Frontal cortex (tissue), 4 donors: ENCODE measurements around the gene LRRC4C. TPM values are rescaled to one million over a fixed set of nuclear protein-coding genes. Genes with fewer than 3 reads are reported as not detected.

Source experiments
- DNase-seq, 2 donors: peaks; one replicate each; pipeline ENCODE4 v3.0.0; 2012; ENCODE audit warnings: low spot score in 2 of 2
- FAIRE-seq: peaks from 2 replicates; lab custom pipeline; 2012; peaks lifted over from hg19 to GRCh38; lab: Jason Lieb, UNC
- total RNA-seq: library from RNA; depleted of rRNA; stranded (reverse); fragments of >200 nt; gene quantifications from one replicate; pipeline ENCODE4 v1.2.3, GENCODE V29; 2014
- donor health status: control.
- donor health status: control.
- donor health status: control.

The LRRC4C gene
- total RNA-seq, 1 donor from 2014 or later = 90.5 TPM

DNA sequence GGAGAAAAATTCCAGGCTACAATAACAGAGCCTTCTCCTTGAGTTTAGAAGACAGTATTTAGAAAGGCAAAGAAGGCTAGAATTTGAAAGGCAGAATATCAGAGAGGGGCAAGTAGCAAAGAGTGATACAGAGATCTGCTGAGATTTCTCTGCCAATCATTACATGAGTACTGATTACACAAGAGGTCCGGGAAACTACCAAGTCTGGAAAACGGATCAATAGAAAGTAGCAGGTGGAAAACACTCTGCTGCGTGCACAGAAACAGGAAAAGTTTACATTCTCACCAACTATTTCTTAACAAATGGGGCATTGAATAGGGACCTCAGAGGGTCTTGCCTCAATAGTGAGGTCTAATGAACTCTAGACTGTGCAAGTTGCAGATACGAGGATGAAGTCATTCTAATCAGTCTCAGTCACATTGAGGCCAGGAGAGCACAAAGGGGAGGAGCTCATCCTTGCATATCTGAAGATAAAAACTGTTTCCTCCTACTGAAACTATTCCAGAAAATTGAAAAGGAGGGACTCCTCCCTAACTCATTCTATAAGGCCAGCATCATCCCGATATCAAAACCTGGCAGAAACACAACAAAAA lies 1099.2 kb downstream of the LRRC4C start:
- no peak for DNase-seq
- no peak for FAIRE-seq

DNA sequence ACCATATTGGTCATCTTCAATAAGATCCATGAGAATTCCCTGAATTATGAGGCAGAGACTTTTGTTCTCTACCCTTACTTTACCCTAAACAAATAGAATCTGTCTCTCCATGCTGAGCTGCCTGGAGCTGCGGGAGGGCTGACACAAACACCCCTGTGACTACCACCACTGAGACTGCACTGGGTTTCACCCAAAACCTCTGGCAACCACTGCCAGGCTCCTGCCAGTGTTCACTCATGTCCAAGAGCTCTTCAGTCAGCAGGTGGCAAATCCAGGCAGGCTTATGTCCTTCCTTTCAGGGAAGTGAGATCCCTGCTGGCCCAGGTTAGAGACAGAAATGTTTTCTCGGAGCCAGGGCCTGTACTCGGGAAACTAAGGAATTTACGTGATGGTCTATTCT lies 1105.3 kb downstream of the LRRC4C start:
- FAIRE-seq (no peak), DNase-seq (no peak)

DNA sequence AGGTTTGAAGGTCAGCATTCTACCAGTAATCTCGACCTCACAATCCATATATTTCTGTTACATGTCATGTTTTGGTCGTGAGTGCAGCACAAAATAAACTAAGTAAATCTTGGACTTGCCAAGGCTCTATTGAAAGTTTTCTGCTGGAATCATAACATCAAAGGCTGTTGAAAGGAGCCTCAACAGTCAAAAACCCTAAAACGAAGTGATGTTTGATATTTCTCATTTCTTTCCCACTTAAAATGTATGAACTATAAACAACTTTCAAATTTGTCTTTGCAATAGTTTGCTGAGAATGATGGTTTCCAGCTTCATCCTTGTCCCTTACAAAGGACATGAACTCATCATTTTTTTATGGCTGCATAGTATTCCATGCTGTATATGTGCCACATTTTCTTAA lies 1118.5 kb downstream of the LRRC4C start:
- FAIRE-seq = no peak
- no peak for DNase-seq

DNA sequence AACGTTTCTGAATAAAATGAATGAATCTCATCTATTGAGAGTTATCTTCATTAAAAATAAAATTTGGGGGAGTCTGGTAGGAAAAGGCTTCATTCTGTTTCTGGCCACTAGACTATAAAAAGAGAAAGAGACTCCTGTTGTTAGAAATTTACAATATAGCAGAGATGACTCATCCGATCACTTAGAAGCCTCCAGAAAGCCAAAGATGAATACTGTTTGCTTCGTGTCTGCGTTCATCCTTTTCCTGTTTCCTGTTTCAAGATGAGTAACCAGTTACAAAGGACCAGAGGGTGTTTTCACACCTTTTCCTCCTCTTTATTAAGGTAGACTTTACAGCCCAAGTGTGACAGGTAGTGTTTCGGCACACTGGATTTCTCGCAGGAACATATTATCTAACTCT lies 1120.7 kb downstream of the LRRC4C start:
- DNase-seq = no peak

DNA sequence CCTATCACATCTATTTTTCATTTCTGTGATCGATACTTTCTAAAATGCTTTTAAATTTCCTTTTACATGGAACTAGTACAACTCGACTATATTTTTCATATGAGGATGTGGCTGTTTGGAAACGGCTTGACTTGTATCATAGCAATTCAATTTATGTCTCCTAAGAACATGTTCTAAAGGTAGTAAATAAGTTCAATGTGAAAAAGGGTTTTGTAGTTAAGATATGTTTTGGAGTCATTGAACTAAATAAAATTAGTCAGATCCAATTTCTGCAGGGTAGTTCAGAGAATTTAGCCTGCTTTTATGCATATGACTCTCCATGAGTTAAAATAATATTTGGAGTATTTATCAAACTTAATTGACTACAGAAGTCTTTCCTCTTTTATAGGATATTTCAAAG lies 1121.4 kb downstream of the LRRC4C start:
- FAIRE-seq (no peak), DNase-seq (no peak)

More for the DNA sequence above, 1120.7 kb downstream of the LRRC4C start:
- FAIRE-seq = no peak

DNA sequence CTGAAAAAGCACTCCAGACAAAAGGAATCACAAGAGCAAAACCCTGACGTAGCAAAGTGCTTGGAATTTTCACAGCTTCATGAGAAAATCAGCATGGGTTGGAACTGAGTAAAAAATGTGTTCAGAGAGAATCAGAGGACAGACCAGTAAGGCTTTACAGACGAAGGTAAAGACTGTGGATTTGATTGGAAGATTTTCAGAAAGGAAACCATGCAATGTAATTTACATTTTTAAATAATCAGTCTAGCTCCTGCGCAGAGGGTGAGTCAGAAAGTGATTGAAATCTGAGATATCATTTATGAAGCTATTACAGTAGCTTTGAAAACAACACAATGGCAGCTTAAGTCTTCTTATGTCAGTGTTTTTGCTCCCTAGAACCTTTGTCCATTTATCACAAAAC lies 1122.3 kb downstream of the LRRC4C start:
- no peak for DNase-seq
- FAIRE-seq = no peak

DNA sequence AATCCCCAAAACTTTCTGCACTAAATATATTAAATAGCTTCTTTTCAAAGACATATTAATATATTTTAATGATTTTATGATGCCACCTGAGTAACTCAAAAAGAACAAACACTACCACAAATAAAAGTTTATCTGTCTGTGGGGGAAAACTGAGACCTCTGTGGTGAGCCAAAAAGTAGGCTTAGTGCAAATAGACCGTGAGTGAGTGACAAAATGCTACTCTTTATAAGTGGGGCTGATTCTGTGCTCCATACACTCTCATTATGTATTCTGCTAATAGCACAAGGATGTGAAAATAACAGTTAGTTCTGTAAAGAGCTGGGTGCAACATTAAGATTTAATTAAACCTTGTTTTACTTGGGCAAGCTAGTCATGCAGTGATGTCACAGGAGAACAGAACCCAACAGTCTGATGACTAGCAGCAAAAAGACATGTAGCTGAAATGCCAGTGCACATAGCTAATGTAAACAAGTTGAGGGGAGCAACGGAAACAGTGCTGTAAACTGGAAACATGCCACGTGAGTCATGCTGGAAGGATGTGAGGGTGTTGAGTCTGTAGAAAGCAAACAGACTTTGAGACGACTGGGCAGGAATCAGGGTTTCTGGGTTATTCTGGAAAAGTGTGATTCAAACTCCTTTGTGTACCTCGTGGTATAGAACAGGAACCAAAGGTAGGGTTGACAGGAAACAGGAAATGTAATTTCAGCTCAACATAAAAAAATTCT lies 1130.4 kb downstream of the LRRC4C start:
- FAIRE-seq = no peak
- DNase-seq = peak in 1 of 2 donors; percentile 16

DNA sequence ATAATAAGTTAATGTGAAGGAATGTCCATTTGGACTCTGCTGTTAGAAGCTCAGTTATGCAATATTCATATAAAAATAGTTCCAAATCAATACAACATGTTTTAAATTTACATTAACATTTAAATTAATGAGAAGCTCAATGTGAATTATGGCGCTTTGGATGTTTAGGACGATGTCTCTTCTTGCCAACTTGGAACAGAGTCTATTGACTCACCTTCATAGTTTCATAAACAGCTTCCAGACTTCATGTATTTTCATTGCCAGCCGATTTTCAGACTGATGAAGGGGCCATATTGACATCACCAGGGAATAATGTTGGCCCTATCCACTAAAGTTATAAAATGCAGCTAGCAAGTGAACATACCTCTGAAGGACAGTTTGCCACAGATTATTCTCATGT lies 1136.2 kb downstream of the LRRC4C start:
- FAIRE-seq (no peak), DNase-seq (no peak)

DNA sequence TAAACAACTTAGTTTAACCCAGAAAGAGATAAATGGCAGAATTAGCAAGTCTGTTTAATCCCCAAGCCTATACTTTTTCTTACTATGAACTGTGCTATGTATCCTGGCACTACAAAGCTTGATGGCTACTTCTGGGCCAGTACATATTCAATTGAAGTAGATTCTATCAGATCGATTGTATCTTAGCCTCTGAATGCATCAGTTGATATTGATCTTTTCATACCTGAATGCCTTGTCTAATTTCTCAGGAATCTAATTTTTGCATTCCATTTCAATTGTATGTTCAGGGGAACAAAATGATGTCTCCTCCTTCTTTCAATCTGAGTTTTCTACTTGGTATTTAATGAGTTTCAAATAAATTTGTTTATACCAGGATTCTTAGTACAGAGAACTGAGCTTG lies 1137.9 kb downstream of the LRRC4C start:
- DNase-seq = no peak
- FAIRE-seq = no peak

DNA sequence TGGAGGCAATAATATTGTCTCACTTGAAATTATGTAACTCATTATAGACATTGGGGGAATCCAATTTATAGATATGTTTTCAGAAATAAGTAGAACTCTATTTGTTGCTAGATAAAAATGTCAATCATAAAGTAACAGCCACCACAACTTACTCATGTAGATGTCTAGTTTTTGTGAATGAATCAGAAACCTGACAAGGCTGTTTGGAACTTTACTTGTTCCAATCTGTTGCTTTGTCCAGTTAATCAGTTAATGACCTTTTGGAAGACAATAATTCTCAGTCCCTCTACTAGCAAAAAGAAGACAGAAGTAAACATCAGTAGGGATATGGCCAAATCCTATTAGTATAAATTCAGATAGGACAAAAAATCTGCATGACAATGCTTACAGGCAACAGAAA lies 1143.3 kb downstream of the LRRC4C start:
- no peak for FAIRE-seq

DNA sequence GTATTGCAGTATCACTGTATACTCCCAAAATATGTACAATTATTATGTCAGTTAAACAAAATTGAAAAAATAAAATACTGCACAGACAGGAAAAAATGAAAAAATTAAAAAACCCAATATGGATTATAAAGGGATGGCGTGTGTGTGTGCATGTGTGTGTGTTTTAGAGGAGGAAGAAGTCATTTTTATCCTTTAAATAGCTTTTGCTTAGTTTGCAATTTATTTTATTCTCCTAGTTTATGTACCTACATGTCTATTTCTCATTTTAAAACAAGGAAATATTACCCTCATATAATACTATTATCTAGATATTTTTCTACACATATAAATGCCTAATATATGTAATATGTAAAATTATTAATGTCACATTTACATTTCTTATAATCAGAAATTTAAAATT lies 1144.3 kb downstream of the LRRC4C start:
- DNase-seq = no peak
- FAIRE-seq = peak; percentile 78

More for the DNA sequence above, 1143.3 kb downstream of the LRRC4C start:
- DNase-seq = no peak

DNA sequence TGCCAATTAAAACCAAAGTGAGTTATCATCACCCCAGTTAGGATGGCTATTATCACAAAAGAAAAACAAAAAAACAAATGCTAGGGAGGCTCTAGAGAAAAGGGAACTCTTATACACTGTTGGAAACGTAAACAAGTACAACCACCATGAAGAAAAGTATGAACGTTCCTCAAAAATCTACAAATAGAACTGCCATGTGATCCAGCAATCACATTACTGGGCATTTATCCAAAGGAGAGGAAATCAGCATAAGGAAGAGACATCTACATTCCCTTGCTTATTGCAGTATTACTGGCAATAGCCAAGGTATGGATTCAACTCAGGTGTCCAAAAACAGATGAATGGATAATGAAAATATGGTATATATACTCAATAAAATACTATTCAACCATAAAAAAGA lies 1145.1 kb downstream of the LRRC4C start:
- DNase-seq (no peak), FAIRE-seq (no peak)

DNA sequence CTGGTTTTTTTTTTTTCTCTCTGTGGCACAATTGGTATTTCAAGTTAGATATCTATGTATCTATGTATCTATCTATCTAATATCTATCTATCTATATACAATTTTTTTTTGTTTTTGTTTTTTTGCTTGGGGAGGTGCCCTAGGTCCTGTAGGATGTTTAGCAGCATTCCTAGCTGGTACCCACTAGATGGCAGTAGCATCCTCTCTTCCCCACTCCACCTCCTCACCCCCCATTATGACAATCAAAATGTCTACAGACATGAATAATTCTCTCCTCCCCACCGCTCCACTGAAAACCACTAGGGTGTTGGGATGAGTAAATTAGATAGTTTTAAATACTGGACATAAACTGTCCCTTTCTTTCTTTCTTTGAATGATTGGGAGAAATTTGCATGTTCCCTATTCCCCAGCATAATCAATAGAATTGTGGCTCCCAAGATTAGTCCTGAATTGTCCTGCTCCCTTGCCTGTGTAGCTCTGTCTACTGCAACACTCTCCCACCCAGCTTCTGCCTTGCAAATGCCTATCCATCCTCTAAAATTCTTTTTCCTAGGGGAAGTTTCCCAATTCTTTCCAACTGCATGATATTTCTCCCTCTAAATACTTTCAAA lies 1152.4 kb downstream of the LRRC4C start:
- FAIRE-seq = peak; percentile 23

DNA sequence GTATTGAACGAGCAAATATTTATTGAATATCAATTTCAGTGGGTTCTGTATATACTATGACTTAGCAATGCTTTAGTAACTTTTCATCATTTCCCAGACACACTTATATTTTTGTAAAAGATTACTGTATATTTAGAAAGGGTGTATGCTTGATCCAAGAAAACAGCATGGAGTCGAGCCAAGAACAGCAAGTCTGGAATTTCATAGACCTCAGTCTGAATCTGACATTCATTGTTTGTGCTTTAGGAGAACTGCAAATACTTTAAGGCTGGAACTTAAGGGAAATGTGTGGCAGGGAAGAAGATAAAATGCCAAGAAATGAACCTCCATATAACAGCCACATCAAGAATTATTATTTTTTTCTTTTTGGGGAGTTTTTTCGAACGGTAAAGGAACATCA lies 1156.8 kb downstream of the LRRC4C start:
- no peak for DNase-seq
- FAIRE-seq = no peak

More for the DNA sequence above, 1152.4 kb downstream of the LRRC4C start:
- DNase-seq = peak in 1 of 2 donors; percentile 36

DNA sequence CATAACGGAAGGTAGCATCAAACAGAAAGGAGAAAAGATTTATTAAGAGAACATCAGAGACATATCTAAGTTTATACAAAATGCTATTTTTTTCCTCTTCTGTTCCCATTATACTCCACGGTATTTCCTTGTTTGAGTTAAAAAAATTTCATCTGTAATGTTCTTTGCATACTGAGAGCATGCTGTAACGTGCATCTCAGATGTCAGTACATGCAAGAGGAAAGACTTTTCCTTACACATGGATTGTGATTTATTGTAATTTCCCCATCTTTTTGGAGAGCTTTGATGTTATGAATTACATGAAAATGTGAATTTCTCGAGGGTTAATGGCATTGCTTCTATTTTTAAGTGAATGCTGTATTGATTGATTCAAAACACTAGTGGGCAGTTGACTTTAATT lies 1164.0 kb downstream of the LRRC4C start:
- no peak for FAIRE-seq
- no peak for DNase-seq

DNA sequence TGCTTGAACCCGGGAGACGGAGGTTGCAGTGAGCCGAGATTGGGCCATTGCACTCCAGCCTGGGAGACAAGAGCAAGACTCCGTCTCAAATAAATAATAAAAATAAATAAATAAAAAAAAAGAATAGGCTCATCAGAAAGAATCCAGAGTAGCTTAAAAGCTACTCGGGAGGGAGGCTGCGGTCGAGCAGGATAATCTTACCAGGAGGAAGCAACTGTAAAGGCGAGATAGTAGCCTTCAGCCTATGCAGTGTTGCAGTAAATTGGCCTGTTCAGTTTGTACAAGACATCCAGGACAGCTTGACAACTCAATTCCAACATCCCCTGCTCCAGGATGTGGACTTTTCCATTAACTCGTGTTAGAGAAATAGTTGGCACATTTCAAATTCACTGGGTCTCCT lies 1164.7 kb downstream of the LRRC4C start:
- DNase-seq (no peak), FAIRE-seq (no peak)

DNA sequence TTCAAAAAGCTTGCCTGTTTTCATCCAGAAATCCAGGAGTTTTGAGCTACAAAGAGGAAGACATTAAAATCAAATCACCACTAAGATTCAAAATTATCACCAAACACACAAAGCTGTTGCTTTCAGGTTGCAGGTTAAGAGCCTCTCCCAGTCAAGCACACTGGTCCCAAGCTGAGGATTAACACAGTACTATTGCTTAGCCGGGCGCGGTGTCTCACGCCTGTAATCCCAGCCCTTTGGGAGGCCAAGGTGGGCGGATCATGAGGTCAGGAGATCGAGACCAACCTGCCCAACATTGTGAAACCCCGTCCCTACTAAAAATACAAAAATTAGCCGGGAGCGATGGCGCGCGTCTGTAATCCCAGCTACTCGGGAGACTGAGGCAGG lies 1165.1 kb downstream of the LRRC4C start:
- DNase-seq (no peak), FAIRE-seq (no peak)

DNA sequence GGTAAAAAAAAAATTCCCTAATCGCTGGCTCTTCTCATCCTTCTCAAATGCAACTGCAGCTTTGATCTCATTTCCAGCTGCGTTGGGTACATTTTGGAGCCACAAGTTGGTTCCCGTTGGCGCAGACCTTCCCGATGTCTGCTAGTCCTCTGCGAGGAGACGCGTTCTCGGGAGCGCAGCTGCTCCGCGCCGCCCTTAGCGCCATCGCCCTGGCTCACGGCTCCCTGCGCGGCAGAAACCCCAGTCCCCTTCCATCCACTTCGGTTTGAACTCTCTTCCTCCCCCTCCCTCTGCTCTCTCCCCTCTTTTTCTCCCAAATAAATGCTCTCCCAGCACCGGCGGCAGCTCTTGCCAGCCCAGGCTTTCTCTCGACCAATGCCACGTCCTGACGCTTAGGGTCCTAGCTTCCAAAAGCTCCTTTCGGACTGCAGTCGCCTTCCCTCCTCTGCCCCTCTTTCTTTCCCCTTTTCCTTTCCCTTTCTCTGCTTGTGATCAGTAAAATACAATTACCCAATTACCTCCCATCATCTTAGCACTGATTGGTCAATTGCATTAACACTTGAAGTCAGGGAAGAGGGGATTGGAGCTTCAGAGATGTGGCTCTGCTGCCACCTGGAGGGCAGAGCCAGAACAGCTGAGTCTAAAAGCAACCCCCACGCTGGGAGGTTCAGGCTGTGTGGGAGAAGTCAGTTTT lies 1165.7 kb downstream of the LRRC4C start:
- DNase-seq = peak; percentile 72 to 73
- FAIRE-seq = peak; percentile 95

DNA sequence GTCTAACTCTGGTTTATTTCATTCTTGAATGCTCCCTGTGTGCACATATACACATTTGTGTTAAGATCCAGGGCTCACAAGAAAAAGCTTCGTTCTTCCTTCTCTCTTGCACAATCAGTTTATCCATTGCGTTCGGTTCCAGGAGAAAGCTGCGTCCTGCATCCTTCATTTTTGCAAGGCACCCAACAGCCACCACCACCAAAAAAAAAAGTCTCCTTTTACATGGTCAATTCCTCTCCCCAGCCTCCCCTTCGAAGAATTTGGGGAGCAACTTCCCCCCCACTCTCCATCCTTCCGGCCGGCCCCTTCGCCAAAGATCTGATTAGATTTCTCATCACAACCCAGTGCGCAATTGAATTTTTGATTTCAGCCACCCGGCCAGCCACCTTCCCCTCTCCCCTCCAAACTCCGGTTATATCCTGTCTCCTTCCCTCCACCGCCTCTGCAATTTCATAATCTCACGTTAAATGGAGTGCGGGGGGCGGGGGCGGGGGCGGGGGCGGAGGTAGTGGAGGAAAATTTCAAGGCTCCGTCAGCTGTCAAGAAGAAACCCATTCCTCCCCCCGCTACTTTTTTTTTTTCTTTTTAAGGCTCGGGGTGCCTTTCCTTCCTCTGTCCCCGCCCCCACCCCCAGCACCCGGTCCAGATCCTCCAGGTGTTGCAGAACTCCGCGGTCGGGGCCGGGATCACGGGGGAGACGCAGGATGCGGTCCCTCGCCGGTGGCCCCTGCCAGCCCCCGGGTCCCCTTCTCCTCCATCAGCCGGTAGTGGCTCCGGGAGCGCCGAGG lies 1166.5 kb downstream of the LRRC4C start:
- no peak for FAIRE-seq
- no peak for DNase-seq

DNA sequence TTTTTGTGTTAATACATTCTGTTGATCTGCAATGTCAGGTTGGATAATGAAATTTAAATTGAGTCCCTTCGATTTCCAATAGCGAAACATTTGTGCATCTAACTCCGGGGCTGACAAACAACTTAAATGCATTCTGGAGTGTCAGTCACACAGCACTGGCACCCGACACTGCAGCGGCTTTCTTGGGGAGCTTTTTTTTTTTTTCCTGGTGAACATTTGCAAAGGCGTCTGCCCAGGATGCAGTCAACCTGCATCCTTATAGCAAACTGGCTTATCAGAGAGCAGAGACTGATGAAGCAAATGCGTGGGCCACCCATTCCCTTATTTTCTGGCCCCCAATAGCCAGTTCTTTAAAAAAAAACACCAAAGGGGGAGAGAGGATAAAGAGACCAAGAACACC lies 1167.7 kb downstream of the LRRC4C start:
- DNase-seq (no peak), FAIRE-seq (no peak)
